HG03558 (cell line): ENCODE data around the gene GFRA1.

ENCODE experiments used
- ATAC-seq: cut with Tn5 transposase; IDR thresholded peaks from one replicate; pipeline ENCODE4 v1.9.1; 2021; ENCODE audit warnings: moderate number of reproducible peaks; ENCODE audit not compliant: unreplicated experiment; ENCODE audit errors: extremely low read depth

The GFRA1 gene

DNA sequence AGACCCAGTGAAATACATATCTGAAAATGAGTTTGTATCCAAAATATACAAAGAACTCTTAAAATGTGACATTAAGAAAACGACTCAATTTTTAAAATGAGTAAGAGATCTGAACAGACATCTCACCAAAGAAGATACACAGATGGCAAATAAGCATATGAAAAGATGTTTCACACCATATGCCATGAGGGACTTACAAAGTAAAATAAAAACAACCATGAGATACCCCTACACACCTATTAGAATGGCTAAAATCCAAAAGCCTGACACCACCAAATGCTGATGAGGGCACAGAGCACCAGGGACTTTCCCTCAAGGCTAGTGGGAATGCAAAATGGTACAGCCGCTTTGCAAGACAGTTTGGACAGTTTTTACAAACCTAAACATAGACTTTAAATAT is 27.9 kb downstream of the GFRA1 start:
- no peak for ATAC-seq

DNA sequence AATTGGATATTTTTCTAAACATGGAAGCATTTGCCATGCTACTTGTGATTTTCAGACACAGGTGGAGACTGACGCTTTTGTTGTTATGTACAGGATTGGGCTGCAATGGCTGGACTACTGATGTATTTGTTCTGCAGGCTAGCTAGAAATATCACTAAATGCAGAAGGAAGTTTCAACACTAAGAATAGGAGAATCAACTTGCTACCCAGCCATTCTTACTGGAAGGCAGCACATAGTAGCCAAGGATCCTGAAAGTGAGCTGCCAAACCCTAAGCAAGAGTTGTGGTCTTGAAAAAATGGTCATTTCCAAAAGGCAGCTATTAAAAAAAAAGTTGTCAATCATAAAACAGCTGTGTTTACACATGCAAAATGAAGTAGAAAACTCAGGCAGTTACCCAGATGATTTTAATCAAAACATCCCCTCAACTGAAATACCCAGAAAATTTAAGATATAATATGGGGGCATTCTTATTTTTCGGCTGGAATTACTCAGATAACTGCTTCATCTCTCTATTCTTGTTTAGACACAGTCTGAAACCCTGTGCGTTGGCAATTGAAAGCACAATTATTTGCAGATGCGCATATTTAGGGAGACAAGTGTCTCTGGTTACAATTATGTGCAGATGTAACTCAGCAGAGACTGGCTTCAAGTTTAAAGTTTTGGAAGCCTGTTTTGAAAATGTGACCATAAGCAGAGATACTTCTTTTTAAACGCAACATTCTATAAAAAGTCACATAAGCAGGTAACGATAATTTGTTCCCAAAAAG is 31.2 kb downstream of the GFRA1 start:
- ATAC-seq = no peak

DNA sequence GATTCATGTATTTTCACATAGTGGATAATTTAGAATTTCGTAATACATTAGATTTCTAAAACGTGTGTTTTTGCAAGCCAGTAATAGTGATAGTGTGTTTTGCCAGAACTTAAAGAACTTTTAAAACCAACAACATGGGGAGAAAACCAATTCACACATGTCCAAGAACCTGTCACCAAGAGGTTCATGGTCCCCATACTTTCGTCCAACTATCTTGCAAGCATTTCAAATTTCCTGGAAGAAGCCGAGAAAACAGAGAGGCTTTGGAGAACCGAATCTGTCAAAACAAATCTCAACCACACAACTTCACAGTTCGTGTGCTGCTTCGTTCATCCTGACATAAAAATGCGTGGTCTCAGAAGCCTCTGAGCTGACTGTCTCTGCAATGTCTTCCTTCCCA is 31.9 kb downstream of the GFRA1 start:
- ATAC-seq = no peak

DNA sequence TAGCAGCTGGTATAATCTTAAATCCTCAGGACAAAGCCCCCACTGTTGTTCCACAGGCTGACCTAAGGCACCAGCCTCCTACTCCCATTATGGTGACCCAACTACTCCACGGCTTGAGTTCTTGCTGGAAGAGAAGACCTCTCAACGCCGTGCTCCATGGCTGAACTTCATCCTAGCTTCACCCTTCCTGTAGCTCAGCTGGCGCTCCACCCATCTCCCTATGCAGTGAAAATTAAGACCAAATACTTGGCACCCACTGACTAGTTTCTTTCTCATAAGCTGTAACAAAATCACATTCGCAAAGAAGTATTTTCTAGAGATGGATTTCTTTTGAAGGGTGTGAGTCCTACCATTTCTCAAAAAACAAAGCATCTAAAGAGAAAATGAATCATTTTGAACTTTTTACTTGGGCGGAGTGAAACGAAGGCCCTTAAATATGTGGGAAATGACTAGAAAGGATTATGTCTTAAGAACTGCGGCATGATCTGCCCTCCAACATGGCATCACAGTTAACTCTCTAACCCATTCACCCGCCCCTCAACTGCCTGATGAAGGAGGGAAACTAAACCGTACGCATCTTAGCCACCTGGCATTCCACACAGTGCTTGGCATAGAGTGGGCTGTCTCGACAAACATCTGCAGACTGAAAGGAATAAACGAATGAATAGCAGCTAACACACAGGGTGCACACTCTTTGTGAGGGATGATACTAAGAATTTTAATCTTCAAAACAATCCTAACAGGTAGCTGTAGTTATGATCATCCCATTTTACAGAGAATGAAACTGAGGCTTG is 32.7 kb downstream of the GFRA1 start:
- ATAC-seq = no peak

DNA sequence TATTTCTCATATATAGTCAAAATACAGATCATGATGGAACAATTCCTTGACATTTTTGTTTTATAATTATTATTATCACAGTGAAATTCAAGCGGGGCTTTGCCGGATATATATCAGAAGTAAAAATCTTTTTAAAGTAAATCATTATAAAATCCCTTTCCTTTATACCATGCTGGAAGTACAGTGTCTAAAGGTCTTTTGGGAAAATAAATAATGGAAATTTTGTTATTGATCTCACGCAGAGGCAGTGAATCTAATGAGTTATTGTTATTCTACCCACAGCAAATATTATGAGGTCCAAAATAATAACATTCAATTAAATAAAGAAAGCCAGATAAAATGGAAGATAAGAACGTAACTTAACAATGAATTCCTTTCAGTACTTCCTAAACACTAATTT is 33.8 kb downstream of the GFRA1 start:
- ATAC-seq = no peak

DNA sequence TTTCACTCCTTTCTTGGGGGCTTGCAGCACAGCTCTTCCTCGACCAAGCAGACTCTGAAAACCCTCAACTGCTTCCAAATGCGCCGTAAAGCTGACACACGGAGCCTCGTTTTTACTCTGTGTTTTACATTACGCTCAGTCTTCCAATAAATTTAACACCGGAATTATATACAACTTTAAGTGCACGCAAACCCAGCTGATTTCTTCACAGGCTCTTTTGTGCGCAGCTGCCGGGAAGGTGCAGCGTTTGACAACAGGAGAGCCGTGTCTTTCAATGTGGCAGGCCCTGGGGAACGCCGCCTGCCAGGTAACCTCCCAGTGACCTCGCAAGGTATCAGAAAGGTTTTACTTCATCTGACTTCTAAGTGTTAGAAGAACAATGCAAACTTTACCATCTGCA is 35.0 kb downstream of the GFRA1 start:
- no peak for ATAC-seq

DNA sequence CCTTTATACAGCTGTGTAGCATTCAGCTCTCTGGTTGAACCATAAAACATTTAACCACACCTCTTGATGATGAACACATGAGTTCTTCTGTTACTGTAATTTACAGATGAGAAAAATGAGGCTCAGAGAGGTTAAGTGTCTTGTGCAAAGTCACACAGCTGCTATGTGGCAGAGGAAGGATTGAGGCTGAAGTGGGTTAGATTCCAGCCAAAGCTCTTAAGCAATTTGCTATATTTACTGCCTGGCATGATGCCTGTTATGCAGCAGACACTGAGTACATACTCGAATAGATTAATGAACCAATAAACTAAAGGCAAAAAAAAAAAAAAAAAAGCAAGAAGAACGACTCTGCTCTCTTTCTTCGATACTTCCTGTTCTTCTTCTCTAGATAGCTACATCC is 35.7 kb downstream of the GFRA1 start:
- ATAC-seq = no peak

DNA sequence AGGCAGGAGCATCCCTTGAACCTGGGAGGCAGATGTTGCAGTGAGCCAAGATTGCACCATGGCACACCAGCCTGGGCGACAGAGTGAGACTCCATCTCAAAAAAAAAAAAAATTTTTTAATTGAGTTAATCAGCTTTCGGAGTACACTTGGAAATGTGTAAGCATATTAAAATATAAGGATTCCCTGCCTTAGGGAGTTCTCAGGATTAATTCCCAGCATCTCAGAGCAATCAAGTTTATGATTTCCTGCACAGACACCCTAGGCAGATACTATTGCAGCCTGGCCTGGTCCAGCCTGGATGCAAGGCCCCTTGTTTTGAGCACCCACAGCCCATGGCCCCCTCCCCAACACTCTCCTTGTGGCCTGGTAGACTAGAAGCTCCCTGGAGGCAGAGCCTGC is 39.8 kb downstream of the GFRA1 start:
- ATAC-seq = no peak

DNA sequence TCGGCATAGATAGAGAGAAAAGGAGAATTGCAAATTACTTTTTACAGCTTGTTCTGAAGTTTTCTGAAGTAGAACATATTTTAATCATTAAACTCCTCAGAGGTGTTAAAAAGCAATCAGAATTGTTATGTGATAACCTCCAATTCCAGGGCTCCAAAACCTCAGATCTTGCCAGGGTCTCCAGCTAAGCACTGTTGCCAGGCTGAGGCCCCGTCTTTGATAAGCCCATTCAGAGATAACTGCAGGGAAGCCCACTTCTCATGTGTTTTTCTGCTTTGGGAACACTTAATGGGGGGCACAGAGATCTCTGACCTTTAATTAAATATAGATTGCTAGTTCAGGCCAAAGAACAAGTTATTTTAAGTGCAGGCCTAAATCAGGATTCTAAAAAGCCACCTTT is 40.4 kb downstream of the GFRA1 start:
- no peak for ATAC-seq

DNA sequence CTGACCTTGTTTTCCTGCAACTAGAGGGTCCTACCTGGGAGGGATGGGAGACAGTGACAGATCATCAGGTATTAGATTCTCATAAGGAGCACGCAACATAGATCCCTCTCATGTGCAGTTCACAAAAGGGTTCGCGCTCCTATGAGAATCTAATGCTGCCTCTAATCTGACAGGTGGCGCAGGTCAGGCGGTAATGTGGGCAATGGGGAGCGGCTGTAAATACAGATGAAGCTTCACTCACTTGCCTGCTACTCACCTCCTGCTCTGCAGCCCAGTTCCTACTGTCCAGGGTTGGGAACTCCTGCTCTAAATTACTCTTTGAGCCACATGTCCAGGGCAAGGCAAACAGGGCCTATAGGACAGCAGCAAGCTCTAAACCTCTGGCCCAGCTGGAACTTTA is 46.2 kb downstream of the GFRA1 start:
- no peak for ATAC-seq

DNA sequence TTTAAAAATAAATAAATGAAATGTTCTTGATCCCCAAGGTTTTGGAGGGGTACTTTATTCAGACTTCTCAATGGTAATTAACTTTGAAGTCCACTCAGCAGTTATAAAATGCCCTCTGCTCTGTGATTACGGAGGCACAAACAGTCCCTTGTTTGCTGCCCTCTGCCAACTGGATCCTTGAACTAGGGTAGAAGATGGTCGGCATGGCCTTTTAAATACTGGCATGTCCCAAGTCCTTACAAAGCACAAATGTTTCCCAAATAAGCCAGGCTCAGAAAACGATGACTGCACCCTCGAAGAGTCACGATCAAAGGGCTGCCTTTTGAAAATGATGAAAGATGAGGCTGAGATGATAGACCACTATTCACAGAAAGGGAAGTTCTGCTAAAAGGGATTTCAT is 47.0 kb downstream of the GFRA1 start:
- ATAC-seq = no peak

DNA sequence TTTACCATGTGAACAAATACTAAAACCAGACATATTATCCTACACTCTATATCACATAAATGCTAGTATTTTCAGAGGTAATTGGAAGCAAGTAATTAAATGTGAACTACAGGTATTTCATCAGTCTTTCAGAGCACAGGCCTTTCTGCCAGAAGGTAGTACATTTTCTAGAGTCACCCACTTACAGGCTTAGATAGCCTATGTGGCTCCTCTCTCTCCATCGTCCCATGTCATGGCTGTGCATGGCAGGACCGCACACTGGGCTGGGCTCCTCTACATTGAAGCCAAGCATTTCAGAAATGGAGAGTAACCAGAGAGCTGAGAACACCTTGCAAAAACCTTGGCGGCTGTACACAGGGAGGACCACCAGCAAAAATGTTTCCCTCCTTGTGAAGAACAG is 49.7 kb downstream of the GFRA1 start:
- no peak for ATAC-seq

DNA sequence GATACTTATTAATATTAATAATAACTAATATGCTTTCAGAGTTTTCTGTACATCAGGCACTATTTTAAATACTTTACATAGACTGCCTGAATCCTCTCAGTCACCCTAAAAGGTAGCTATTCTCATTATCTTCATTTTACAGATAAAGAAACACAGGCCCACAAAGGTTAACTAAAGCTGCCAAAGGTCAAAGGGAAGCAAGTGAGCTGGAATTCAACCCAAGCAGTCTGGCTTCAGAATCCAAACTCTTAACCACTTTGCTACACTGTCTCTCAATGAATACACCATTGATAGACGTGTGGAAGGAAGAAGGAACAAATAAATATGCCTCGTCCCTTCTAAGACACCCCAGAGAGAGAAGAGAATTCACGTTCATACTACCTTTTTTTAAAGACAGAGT is 52.0 kb downstream of the GFRA1 start:
- no peak for ATAC-seq

DNA sequence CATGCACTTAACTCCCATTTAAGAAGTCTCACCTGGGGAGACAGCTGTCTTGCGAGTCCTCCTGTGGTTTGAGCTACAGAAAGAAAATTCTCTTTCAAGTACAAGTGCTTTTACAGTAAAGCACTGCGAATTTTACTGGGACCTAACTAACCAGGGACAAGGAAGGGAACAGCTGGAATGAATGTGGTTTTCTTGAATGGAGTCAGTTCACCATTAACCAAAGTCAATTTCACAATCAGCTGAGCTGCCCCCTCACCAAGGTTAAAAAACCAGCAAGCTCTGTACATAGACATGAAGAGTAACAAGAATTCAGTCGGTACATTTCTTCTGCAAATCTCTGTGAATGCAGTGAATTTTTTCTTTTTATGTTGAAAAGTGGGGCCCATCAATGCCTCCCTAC is 56.3 kb downstream of the GFRA1 start:
- ATAC-seq = no peak

DNA sequence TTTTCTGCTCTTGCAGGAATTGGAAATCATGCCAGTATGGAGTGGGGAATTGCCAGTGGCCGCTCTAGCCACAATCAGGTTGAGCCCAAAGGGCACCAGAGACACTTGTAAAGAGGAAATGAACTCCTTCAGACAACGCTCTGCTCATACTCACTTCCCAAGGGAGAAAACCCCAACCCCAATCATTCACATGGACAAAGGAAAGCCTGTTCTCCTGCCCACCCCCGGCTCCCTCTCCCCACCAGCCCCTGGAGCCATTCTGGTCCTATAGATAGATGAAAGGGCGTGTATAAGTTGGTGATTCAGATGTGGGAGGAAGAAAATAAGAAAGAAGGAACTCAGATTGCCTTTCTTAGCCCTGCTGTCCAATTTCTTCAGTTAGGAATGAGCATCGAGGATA is 57.4 kb downstream of the GFRA1 start:
- ATAC-seq = no peak

DNA sequence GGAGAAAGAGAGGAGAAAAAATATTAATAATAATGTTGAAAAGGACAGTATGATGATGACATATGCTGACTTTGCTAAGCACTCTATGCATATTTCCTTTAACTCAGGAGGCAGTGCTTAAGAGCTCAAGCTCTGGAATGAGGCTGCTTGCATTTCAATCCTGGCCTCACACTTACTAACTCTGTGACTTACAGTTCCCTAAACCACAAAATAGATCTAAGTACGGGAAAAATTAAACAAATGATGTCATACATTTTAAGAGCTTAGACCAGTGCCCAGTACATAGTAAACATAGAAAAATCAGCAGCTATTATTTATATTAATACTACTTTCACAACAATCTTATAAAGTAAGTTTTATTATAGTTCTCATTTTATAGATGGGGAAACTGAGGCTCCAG is 61.3 kb downstream of the GFRA1 start:
- no peak for ATAC-seq

DNA sequence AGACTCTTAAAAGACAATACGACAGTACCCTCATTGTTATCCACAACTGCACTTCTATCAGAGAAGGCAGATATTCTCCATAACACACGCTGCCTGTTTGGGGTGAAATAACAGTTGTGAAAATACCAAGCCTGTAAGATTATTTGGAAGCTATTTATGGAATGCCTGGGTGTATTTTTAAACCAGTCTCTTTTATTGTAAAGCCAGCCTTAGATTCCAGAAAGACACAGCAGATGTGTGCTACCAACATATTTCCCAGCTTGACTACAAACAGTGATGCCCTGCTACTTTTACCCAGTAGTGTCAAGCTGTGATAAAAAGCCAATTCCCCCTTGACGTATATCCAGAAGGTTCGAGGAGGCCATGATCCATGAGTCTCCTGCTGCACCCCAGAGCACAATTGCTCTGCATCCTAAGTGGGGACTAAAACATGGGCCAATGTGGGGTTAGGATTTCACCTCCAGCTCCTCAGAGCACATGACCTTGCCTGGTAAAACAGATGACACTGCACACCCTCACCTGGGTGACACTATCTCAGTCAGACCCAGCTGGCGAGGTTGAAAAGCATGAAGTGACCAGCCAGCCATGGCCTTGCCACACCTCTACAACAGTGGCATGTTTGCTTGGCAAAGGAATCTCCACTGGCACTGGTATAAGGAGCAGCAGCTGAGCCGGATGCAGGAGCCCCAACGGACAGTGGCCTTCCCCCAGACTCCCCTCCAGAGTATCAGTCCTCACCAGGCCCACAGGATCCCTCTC is 62.2 kb downstream of the GFRA1 start:
- no peak for ATAC-seq

DNA sequence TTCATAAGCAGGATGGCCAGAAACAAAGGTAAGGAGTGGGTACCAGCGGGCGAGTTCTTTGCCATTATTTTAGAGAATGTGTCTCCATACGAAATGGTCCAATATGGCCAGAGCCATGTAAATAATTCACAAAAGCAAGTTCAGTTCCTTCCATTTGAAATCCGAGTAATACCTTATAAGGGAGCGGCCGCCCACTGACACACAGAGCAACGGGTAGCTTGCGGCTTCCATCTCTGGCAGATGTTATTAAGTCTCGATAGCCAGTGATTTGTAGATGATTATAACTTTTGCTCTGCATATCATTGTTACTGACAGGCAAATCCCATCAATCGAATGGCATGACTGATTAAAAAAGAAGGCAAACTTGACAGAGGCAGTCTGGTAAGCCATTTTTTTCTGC is 63.2 kb downstream of the GFRA1 start:
- ATAC-seq = no peak

DNA sequence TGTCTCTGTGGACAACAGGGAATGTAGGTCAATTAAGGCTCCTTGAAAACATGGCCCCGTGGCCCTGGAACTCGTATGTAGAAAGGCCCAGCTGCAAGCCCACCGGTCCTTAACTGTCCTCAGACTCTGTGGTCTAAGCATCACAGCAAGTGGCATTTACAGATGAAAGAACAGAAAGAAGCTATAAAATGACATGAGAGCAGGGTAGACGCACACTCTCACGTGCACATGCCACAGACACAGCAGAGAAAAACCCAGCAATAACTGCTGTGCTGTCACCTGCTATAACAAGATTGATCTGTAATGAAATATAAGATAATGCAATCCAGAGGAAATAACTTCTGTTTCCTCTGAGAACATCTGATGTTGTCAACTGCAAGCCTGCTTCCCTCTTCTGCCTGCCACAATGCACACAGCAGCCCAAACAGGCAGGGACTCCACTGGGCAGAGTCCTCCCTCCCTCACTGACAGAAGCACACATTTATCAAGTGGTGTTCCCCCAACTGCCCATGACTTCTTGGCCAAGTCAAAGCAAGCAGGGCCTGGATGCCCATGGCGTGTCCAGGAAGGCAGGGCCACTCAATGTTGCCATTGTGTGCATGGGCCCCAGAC is 63.9 kb downstream of the GFRA1 start:
- no peak for ATAC-seq

DNA sequence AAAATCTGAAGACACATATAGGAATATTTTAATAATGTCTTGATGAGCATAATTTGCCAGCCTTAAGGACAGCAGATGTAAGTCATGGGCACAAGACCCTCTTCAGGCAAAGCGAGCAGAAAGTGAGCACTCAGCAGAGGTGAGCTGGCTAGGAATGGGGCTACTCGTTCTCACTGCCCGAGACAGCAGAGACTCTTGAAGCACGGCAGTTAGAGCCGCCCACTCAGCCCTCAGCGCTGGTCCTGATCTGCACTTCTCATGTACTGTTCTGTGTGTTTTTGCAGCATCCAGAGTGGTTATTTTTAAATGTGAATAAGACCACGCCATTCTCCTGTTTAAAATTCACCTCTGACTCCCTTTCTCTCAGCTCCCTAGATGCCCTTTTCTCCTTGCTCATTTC is 65.3 kb downstream of the GFRA1 start:
- ATAC-seq = no peak

DNA sequence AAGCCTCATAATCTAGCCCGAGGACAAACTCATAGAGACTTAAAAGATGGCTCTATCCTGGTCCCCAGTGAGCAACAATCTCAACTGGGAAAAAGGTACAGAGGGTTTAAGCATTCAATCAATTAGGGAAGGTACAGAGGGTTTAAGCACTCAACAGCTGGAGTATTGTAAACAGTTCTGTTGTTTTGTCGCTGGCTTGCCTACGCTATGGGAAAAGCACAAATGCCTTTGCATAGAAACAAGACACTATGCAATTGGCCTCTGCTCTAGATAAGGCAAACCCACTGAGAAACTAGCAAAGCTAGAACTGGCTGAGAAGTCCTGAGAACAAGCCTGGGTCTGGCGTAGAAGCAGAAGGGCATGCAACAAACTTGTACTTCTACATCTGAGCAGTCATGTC is 69.3 kb downstream of the GFRA1 start:
- ATAC-seq = no peak
